ENCODE results near the gene OR5AL1. TPM values are rescaled to one million over a fixed set of nuclear protein-coding genes. Genes with fewer than 3 reads are reported as not detected.
"Not testable (repeated sequence)": the region's sequence is repeated elsewhere in the genome, so short reads cannot be mapped to it uniquely, and the experiment has no call there.

The OR5AL1 gene
- total RNA-seq (ENCODE audit: unreplicated experiment): not detected
- long read RNA-seq: 0 reads

GRCh38 chr11:56412396-56412795, at the start of gene OR5AL1:
Gene OR5AL1 (plus strand): TSS chr11:56412696.
- no peaks in the 10 kb centered on the region for H3K4me1 Mint-ChIP-seq (ENCODE audit: unreplicated experiment)
- H3K4me3 Mint-ChIP-seq (ENCODE audit: unreplicated experiment): no peak within 1 kb of the TSS
- no peaks in the 10 kb centered on the region for H3K36me3 Mint-ChIP-seq (ENCODE audit: low read depth, unreplicated experiment)
- DNase-seq (ENCODE audit: low spot score): no peak
- no peaks in the 10 kb centered on the region for H3K9me3 Mint-ChIP-seq (ENCODE audit: unreplicated experiment)
- H3K27ac Mint-ChIP-seq (ENCODE audit: unreplicated experiment): no peak within 1 kb of the TSS
- H3K27me3 Mint-ChIP-seq (ENCODE audit: unreplicated experiment): no peaks in the 10 kb centered on the region
- no peak for TF ChIP-seq CTCF (IDR thresholded peaks at IDR 0.05; ENCODE audit: unreplicated experiment)

GRCh38 chr11:56375324-56375723, 37.2 kb upstream of the OR5AL1 start, which contains the start of gene OR8U1:
Gene OR8U1 (plus strand): TSS chr11:56375624. CDS start chr11:56375624, 0 bp downstream.
- no peaks in the 10 kb centered on the region for H3K4me1 Mint-ChIP-seq (ENCODE audit: unreplicated experiment)
- no peak for TF ChIP-seq CTCF (IDR thresholded peaks at IDR 0.05; ENCODE audit: unreplicated experiment)
- H3K9me3 Mint-ChIP-seq (ENCODE audit: unreplicated experiment): no peaks in the 10 kb centered on the region
- no peaks in the 10 kb centered on the region for H3K27me3 Mint-ChIP-seq (ENCODE audit: unreplicated experiment)
- H3K36me3 Mint-ChIP-seq (ENCODE audit: low read depth, unreplicated experiment): no peaks in the 10 kb centered on the region
- H3K4me3 Mint-ChIP-seq (ENCODE audit: unreplicated experiment): no peak within 1 kb of the TSS
- no peak within 1 kb of the TSS for H3K27ac Mint-ChIP-seq (ENCODE audit: unreplicated experiment)
- no peak for DNase-seq (ENCODE audit: low spot score)

- TF ChIP-seq CTCF (IDR thresholded peaks at IDR 0.05; ENCODE audit: unreplicated experiment): no peak
- no peak overlapping the region for H3K4me3 Mint-ChIP-seq (ENCODE audit: unreplicated experiment)
- no peaks in the 10 kb centered on the region for H3K9me3 Mint-ChIP-seq (ENCODE audit: unreplicated experiment)
- DNase-seq (ENCODE audit: low spot score): no peak
- H3K27ac Mint-ChIP-seq (ENCODE audit: unreplicated experiment): no peak overlapping the region
- no peaks in the 10 kb centered on the region for H3K4me1 Mint-ChIP-seq (ENCODE audit: unreplicated experiment)
- no peaks in the 10 kb centered on the region for H3K27me3 Mint-ChIP-seq (ENCODE audit: unreplicated experiment)
- no peaks in the 10 kb centered on the region for H3K36me3 Mint-ChIP-seq (ENCODE audit: low read depth, unreplicated experiment)
Observed at GRCh38 chr11:56380120-56380519, 32.4 kb upstream of the OR5AL1 start.

GRCh38 chr11:56394381-56394780, 18.1 kb upstream of the OR5AL1 start:
- Mint-ChIP-seq H3K27me3 (ENCODE audit: unreplicated experiment) (no peaks in the 10 kb centered on the region), H3K4me1 (ENCODE audit: unreplicated experiment) (no peaks in the 10 kb centered on the region), H3K36me3 (ENCODE audit: low read depth, unreplicated experiment) (no peaks in the 10 kb centered on the region), H3K4me3 (ENCODE audit: unreplicated experiment) (no peak overlapping the region), H3K27ac (ENCODE audit: unreplicated experiment) (no peak overlapping the region), H3K9me3 (ENCODE audit: unreplicated experiment) (no peaks in the 10 kb centered on the region)
- no peak for TF ChIP-seq CTCF (IDR thresholded peaks at IDR 0.05; ENCODE audit: unreplicated experiment)
- DNase-seq (ENCODE audit: low spot score): no peak

GRCh38 chr11:56396047-56396446, 16.4 kb upstream of the OR5AL1 start:
- no peak for TF ChIP-seq CTCF (IDR thresholded peaks at IDR 0.05; ENCODE audit: unreplicated experiment)
- H3K27me3 Mint-ChIP-seq (ENCODE audit: unreplicated experiment): no peaks in the 10 kb centered on the region
- no peaks in the 10 kb centered on the region for H3K4me1 Mint-ChIP-seq (ENCODE audit: unreplicated experiment)
- no peaks in the 10 kb centered on the region for H3K36me3 Mint-ChIP-seq (ENCODE audit: low read depth, unreplicated experiment)
- no peak overlapping the region for H3K27ac Mint-ChIP-seq (ENCODE audit: unreplicated experiment)
- H3K9me3 Mint-ChIP-seq (ENCODE audit: unreplicated experiment): no peaks in the 10 kb centered on the region
- no peak for DNase-seq (ENCODE audit: low spot score)
- H3K4me3 Mint-ChIP-seq (ENCODE audit: unreplicated experiment): no peak overlapping the region

- H3K27me3 Mint-ChIP-seq (ENCODE audit: unreplicated experiment); H3K27ac Mint-ChIP-seq (ENCODE audit: unreplicated experiment); H3K4me3 Mint-ChIP-seq (ENCODE audit: unreplicated experiment); H3K4me1 Mint-ChIP-seq (ENCODE audit: unreplicated experiment); H3K36me3 Mint-ChIP-seq (ENCODE audit: low read depth, unreplicated experiment); DNase-seq (ENCODE audit: low spot score); H3K9me3 Mint-ChIP-seq (ENCODE audit: unreplicated experiment): not testable (repeated sequence)
Observed at GRCh38 chr11:56401858-56402461, 10.5 kb upstream of the OR5AL1 start.

Data from endothelial cell (in vitro differentiated cells).